Spleen (tissue), 11 donors: Measurements from ENCODE around the gene NDUFA11. TPM values are rescaled to one million over a fixed set of nuclear protein-coding genes. Genes with fewer than 3 reads are reported as not detected.

Experiments used
- DNase-seq: peaks from one replicate; pipeline ENCODE4 v3.0.0-alpha.2; 2020
- H3K27ac ChIP-seq, 8 donors: fragments of 200-600 bp; sonication (generic) in 7 of 8; 1 replicate in 4 of 8; 2 replicates in 4 of 8; pipeline versions ENCODE4 v1.5.0 to v1.8.0; 2016 to 2021; ENCODE audit warnings: inconsistent platforms in 4 of 8, mild to moderate bottlenecking in 4 of 8, moderate library complexity in 1 of 8
- H3K27me3 ChIP-seq, 7 donors: fragments of 200-600 bp; sonication (generic) in 6 of 7; replicated peaks in 1 of 7; 1 replicate in 4 of 7; 2 replicates in 3 of 7; pipeline versions ENCODE4 v1.5.0 to v1.8.0; 2016 to 2021; ENCODE audit warnings: inconsistent platforms in 3 of 7, mild to moderate bottlenecking in 1 of 7
- H3K36me3 ChIP-seq, 6 donors: fragments of 200-600 bp; sonication (generic) in 5 of 6; 1 replicate in 4 of 6; 2 replicates in 2 of 6; pipeline versions ENCODE4 v1.5.0 to v1.8.0; 2016 to 2021; ENCODE audit warnings: inconsistent platforms in 2 of 6
- H3K4me1 ChIP-seq, 6 donors: fragments of 200-600 bp; sonication (generic) in 5 of 6; 1 replicate in 3 of 6; 2 replicates in 3 of 6; pipeline versions ENCODE4 v1.5.0 to v1.8.0; 2016 to 2021; ENCODE audit warnings: inconsistent platforms in 3 of 6
- H3K4me3 ChIP-seq, 8 donors: fragments of 200-600 bp; sonication (generic) in 7 of 8; 1 replicate in 4 of 8; 2 replicates in 4 of 8; pipeline versions ENCODE4 v1.5.0 to v1.8.0; 2016 to 2021; ENCODE audit warnings: inconsistent platforms in 4 of 8, mild to moderate bottlenecking in 4 of 8, moderate library complexity in 2 of 8
- H3K9me3 ChIP-seq, 8 donors: fragments of 200-600 bp; sonication (generic) in 7 of 8; 1 replicate in 4 of 8; 2 replicates in 4 of 8; pipeline versions ENCODE4 v1.5.0 to v1.8.0; 2016 to 2021; ENCODE audit warnings: inconsistent platforms in 4 of 8
- POLR2A ChIP-seq, 3 donors: fragments of 450-650 bp; IDR thresholded peaks; one replicate each; pipeline ENCODE4 v1.5.1; 2017; ENCODE audit warnings: antibody characterized with exemption in 3 of 3, mild to moderate bottlenecking in 1 of 3
- POLR2AphosphoS5 ChIP-seq, 3 donors: sonication (generic); formaldehyde crosslinking; IDR thresholded peaks; one replicate each; pipeline ENCODE4 v1.5.1; 2017; ENCODE audit warnings: antibody characterized with exemption in 3 of 3
- WGBS, 5 donors: extraction: QIAGEN DNeasy Blood & Tissue Kit in 3 of 5; methylation state at CpG; one replicate each; pipeline versions ENCODE4 v1.1.5 to v1.1.7; 2013 to 2018; 5-methylcytosine and 5-hydroxymethylcytosine counted together
- intact Hi-C: fragments of 100-400 bp; cut with DNase I; formaldehyde crosslinking; loops from one replicate; pipeline ENCODE4 v1.15.0; 2023; ENCODE audit warnings: low total_unique reads
- polyA plus RNA-seq, 3 donors: library from polyadenylated mRNA; stranded (reverse); fragments of 200-250 nt; gene quantifications; one replicate each; pipeline ENCODE4 v1.2.1, GENCODE V29; 2013
- total RNA-seq, 7 donors: library from RNA; depleted of rRNA in 3 of 7; stranded (reverse); fragments of >200 nt in 3 of 7; fragmentation: NEBNext Ultra II Directional in 4 of 7; extraction: Animal tissue kit (Norgen Biotek cat#: 25700) in 4 of 7; gene quantifications; one replicate each; pipeline versions ENCODE4 v1.1.0 to v1.2.1, GENCODE V29; 2016 to 2021
- TF ChIP-seq, protein P1 (sequence below), 11 experiments: fragments of 200-600 bp in 7 of 11; fragments of 450-650 bp in 4 of 11; sonication (generic) in 4 of 11; IDR thresholded peaks in 8 of 11; conservative IDR thresholded peaks in 3 of 11; 1 replicate in 7 of 11; 2 replicates in 4 of 11; pipeline versions ENCODE4 v1.4.0 to v1.8.0; 2016 to 2021; ENCODE audit warnings: antibody characterized with exemption in 11 of 11, inconsistent platforms in 4 of 11, mild to moderate bottlenecking in 1 of 11
- donor health status: healthy with polysubstance abuse.
- donor health status: DM: no; HTN: no; CAD: no; lungs with moderate emphysema.
- donor health status: DM: no; HTN: no; CAD: no.
- donor health status: Bipolar disorder and iron deficiency.
- donor health status: healthy.
- donor health status: DM: no; HTN: no; CAD: no.
- donor health status: DM: yes; HTN: yes; CAD: no.

The NDUFA11 gene
- total and polyA plus RNA-seq, 10 donors, result 83.8 to 377 (median 123) TPM

DNA sequence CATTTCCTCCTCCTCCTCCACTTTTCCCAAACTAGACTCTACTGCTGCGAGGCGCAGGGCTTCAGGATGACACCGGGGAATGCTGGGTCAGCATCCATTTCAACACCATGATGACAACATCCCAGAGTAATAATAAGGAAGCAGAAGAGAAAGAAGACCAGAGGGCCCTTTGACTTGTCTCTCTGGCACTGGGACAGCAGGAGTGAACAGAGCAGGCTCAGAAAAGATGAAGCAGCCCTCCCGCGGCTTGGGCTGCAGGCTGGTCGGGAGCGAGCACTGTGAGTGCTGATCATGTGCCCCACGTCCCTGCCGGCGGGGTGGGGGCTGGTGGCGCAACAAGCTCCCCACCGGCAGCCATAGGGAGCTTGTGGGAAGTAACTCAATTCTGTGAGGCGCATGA is 43.8 kb upstream of the NDUFA11 start:
- TF ChIP-seq POLR2AphosphoS5 (IDR thresholded peaks at IDR 0.05) (peak; percentile 53 to 80 (median 75)), POLR2A (IDR thresholded peaks at IDR 0.05) (no peak)
- TF ChIP-seq, protein P1, sequence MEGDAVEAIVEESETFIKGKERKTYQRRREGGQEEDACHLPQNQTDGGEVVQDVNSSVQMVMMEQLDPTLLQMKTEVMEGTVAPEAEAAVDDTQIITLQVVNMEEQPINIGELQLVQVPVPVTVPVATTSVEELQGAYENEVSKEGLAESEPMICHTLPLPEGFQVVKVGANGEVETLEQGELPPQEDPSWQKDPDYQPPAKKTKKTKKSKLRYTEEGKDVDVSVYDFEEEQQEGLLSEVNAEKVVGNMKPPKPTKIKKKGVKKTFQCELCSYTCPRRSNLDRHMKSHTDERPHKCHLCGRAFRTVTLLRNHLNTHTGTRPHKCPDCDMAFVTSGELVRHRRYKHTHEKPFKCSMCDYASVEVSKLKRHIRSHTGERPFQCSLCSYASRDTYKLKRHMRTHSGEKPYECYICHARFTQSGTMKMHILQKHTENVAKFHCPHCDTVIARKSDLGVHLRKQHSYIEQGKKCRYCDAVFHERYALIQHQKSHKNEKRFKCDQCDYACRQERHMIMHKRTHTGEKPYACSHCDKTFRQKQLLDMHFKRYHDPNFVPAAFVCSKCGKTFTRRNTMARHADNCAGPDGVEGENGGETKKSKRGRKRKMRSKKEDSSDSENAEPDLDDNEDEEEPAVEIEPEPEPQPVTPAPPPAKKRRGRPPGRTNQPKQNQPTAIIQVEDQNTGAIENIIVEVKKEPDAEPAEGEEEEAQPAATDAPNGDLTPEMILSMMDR (IDR thresholded peaks at IDR 0.05 in 8 of 11, conservative IDR thresholded peaks at IDR 0.05 in 3 of 11), result no peak
- 26 to 72% (median 41%) methylated on average over 13 of the region's 13 CpGs for WGBS, 5 donors
- Histone ChIP-seq H3K27ac (peak overlapping the region in 7 of 8 donors; percentile 72 to 87 (median 84)), H3K4me3 (peak overlapping the region in 2 of 8 donors; percentile 0 to 46), H3K9me3 (no peaks in the 10 kb centered on the region), H3K27me3 (no peaks in the 10 kb centered on the region), H3K36me3 (peaks cover 0 to 62% (median 0%) of the 10 kb centered on the region in 6 donors), H3K4me1 (peaks cover 36 to 82% (median 62%) of the 10 kb centered on the region in 6 donors)
- intact Hi-C loops, result no loop called here
- DNase-seq, result no peak

DNA sequence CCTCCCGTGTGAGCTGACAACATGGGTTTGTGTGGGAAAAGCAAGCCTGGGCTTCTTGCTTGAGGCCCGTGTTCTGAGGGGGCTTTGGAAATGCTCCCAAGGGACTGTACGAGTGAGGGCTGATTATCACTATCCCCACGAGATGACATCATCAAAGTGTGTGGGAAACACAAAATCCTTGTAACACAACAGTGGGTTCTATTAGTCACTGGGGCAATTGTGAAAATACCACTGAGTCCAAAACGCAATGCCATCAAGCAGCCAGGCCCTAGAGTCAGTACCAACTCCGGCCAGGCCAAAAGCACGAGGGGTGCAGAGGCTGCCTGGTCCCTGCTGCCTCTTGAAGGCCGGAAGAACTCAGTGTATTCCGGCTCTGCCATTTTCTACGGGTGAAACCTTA is 40.0 kb upstream of the NDUFA11 start:
- Histone ChIP-seq H3K9me3 (no peaks in the 10 kb centered on the region), H3K27ac (no peak overlapping the region), H3K4me3 (no peak overlapping the region), H3K4me1 (peaks cover 3 to 48% (median 24%) of the 10 kb centered on the region in 6 donors), H3K27me3 (no peaks in the 10 kb centered on the region), H3K36me3 (peaks cover 0 to 70% (median 32%) of the 10 kb centered on the region in 6 donors)
- TF ChIP-seq POLR2AphosphoS5 (IDR thresholded peaks at IDR 0.05), result no peak
- TF ChIP-seq, protein P1 (IDR thresholded peaks at IDR 0.05 in 8 of 11, conservative IDR thresholded peaks at IDR 0.05 in 3 of 11), result no peak
- no peak for TF ChIP-seq POLR2A (IDR thresholded peaks at IDR 0.05)
- intact Hi-C loops, result no loop called here
- DNase-seq, result no peak
- 69 to 89% (median 79%) methylated on average over 9 to 10 of the region's 10 CpGs for WGBS, 5 donors

DNA sequence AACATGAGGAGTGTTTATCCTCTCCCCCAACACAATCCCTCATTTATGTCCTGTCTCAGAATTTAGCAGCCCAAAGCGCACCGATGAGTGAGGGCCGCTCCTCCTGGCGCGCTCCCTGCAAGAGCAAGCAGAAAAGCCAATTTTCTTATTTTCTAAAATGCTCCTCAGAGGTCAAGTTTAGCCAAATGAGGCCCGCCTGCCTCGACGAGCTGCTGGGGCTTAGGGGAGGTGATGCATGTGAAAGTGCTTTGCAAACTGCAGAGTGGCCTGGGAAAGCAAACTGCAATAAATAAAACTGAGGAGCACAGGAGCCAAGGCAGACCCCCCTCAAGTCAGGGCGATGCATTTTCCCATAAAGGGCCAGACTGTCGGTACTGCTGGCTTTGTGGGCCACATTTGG is 39.5 kb upstream of the NDUFA11 start:
- Histone ChIP-seq H3K36me3 (peaks cover 0 to 72% (median 34%) of the 10 kb centered on the region in 6 donors), H3K9me3 (no peaks in the 10 kb centered on the region), H3K4me1 (peaks cover under 1 to 42% (median 18%) of the 10 kb centered on the region in 6 donors), H3K27me3 (no peaks in the 10 kb centered on the region), H3K4me3 (no peak overlapping the region), H3K27ac (no peak overlapping the region)
- 90 to 93% (median 91%) methylated on average over 10 of the region's 10 CpGs for WGBS, 5 donors
- intact Hi-C loops, result no loop called here
- TF ChIP-seq, protein P1 (IDR thresholded peaks at IDR 0.05 in 8 of 11, conservative IDR thresholded peaks at IDR 0.05 in 3 of 11), result no peak
- no peak for TF ChIP-seq POLR2A (IDR thresholded peaks at IDR 0.05)
- TF ChIP-seq POLR2AphosphoS5 (IDR thresholded peaks at IDR 0.05), result no peak
- no peak for DNase-seq

DNA sequence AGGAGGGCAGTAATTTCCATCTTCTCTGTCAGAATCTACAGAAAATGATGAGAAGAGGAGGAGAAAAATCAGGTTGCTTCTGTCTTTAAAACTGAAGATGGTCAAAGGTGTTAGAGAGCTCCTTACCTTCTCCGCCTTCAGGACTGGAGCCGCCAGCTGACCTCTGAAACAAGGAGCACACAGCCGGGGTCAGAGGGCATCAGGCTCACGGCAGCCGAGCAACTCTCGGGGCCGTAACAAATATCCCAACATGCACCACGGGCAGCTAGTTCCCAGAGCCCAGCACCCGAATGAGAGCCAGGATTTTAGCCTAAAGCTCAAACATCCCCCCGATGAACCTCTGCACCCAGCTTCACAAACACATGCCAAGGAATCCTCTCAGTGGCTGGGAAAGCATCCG is 38.1 kb upstream of the NDUFA11 start:
- Histone ChIP-seq H3K27me3 (no peaks in the 10 kb centered on the region), H3K9me3 (no peaks in the 10 kb centered on the region), H3K4me1 (peaks cover 0 to 29% (median 5%) of the 10 kb centered on the region in 6 donors), H3K36me3 (peaks cover 0 to 86% (median 35%) of the 10 kb centered on the region in 6 donors), H3K4me3 (no peak overlapping the region), H3K27ac (no peak overlapping the region)
- intact Hi-C loops, result no loop called here
- TF ChIP-seq, protein P1 (IDR thresholded peaks at IDR 0.05 in 8 of 11, conservative IDR thresholded peaks at IDR 0.05 in 3 of 11), result no peak
- no peak for TF ChIP-seq POLR2A (IDR thresholded peaks at IDR 0.05)
- TF ChIP-seq POLR2AphosphoS5 (IDR thresholded peaks at IDR 0.05), result no peak
- whole genome bisulfite sequencing, 5 donors, result 87 to 96% (median 92%) methylated on average over 11 of the region's 11 CpGs
- no peak for DNase-seq
